HCT116 (cell line): Measurements from ENCODE around the gene BRSK2.

Source experiments
- CEBPB ChIP-seq: IDR thresholded peaks from 2 replicates; pipeline ENCODE4 v1.6.1; 2012; ENCODE audit warnings: low read depth
- CTCF ChIP-seq, 3 experiments: fragments of 200-600 bp in 1 of 3; sonication (generic) in 1 of 3; IDR thresholded peaks in 2 of 3; conservative IDR thresholded peaks in 1 of 3; 2 replicates each; pipeline ENCODE4 v1.5.1; 2012 to 2017; ENCODE audit warnings: low read depth in 2 of 3, low read length in 2 of 3, antibody characterized with exemption in 1 of 3, borderline replicate concordance in 1 of 3, control low read depth in 1 of 3, mild to moderate bottlenecking in 1 of 3, mixed read lengths in 1 of 3, mixed run types in 1 of 3, moderate library complexity in 1 of 3; ENCODE audit not compliant: insufficient read depth in 1 of 3
- JUND ChIP-seq: IDR thresholded peaks from 2 replicates; pipeline ENCODE4 v1.6.1; 2012
- MAX ChIP-seq: IDR thresholded peaks from 2 replicates; pipeline ENCODE4 v1.6.1; 2012
- POLR2AphosphoS5 ChIP-seq: IDR thresholded peaks from 2 replicates; pipeline ENCODE4 v1.6.1; 2011; ENCODE audit warnings: mild to moderate bottlenecking, low read depth, low read length, moderate library complexity
- SRF ChIP-seq: IDR thresholded peaks from 2 replicates; pipeline ENCODE4 v1.6.1; 2012; ENCODE audit warnings: low read depth
- TCF7L2 ChIP-seq: IDR thresholded peaks from 2 replicates; pipeline ENCODE4 v1.7.0; 2011; ENCODE audit warnings: borderline replicate concordance, inconsistent platforms; ENCODE audit not compliant: insufficient read depth, insufficient read length; ENCODE audit errors: extremely low read depth
- YY1 ChIP-seq: IDR thresholded peaks from 2 replicates; pipeline ENCODE4 v1.6.1; 2011; ENCODE audit warnings: low read length, low read depth, moderate library complexity, mild to moderate bottlenecking; ENCODE audit not compliant: insufficient replicate concordance; ENCODE audit errors: extremely low read depth
- ZFX ChIP-seq: fragments of 450-650 bp; IDR thresholded peaks from 2 replicates; pipeline ENCODE4 v1.6.1; 2017

- TF ChIP-seq JUND = no peak
- TF ChIP-seq CTCF (IDR thresholded peaks at IDR 0.05 in 2 of 3, conservative IDR thresholded peaks at IDR 0.05 in 1 of 3; ENCODE audit: borderline replicate concordance in 1 of 3, insufficient read depth in 1 of 3, low read depth in 2 of 3, low read length in 2 of 3) = no peak
- no peak for TF ChIP-seq ZFX
- TF ChIP-seq TCF7L2 = no peak
- TF ChIP-seq POLR2AphosphoS5 = no peak
- TF ChIP-seq MAX = no peak
- no peak for TF ChIP-seq SRF
- TF ChIP-seq YY1 = no peak
- TF ChIP-seq CEBPB = no peak
Measured at GRCh38 chr11:1343391-1344055, 46.2 kb upstream of the BRSK2 start.
